SU-DHL-6 (cell line): ENCODE measurements around the gene AFF3.

Experiments used
- EZH2phosphoT487 ChIP-seq: fragments of 200-600 bp; sonication (generic), shearing (Covaris generic); conservative IDR thresholded peaks from 2 replicates; pipeline ENCODE4 v1.6.1; 2018; ENCODE audit warnings: mild to moderate bottlenecking, antibody characterized with exemption, low read length, moderate library complexity, mixed read lengths
- TF ChIP-seq, protein P1 (sequence below): fragments of 200-600 bp; sonication (generic); IDR thresholded peaks from one replicate; pipeline ENCODE4 v1.5.1; 2017; ENCODE audit warnings: antibody characterized with exemption, mild to moderate bottlenecking, low read length, moderate library complexity; ENCODE audit not compliant: insufficient read depth, poor library complexity, severe bottlenecking

DNA sequence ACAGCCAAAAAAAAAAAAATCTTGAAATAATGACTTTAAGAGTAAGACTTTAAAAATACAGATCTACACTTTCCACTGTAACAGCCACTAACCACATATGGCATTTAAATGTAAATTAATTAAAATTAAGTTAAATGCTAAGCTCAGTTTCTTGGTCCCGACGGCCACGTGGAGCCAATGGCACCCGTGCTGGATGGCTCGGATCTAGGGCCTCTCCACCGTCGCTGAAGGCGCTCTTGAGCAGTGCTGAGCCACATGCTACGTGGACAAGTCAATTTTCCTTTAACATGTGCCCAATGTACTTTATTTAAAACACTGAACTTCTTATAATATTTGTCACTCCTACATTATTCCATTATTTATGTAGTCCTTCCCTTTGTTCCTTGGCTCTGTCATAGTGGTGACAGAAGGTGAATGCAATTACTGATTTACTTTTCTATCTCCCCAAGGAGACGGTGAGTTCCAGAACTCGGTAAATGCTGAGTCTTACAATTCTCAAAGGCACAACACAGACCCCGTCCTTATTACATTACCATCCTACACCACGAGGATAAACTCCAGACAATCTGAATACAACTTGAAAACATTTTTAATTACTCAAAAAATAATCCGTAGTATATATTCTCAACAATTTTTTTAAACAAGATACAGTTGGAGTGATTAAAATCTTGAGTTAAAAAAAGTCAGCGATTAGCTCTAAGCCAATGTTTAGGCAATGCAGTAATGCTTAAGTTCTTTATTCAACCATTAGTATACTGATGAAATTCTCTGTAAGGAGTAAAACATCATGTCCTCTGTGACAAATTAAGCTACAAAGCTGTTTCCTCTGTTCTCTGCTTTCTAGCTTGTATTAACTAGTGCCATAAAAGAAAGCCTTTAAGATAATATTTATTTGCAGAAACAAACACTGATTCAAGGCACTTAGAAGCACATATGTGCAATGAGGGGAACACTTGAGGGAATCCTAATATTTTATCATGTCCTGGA is 95.1 kb downstream of the AFF3 start:
- TF ChIP-seq, protein P1, sequence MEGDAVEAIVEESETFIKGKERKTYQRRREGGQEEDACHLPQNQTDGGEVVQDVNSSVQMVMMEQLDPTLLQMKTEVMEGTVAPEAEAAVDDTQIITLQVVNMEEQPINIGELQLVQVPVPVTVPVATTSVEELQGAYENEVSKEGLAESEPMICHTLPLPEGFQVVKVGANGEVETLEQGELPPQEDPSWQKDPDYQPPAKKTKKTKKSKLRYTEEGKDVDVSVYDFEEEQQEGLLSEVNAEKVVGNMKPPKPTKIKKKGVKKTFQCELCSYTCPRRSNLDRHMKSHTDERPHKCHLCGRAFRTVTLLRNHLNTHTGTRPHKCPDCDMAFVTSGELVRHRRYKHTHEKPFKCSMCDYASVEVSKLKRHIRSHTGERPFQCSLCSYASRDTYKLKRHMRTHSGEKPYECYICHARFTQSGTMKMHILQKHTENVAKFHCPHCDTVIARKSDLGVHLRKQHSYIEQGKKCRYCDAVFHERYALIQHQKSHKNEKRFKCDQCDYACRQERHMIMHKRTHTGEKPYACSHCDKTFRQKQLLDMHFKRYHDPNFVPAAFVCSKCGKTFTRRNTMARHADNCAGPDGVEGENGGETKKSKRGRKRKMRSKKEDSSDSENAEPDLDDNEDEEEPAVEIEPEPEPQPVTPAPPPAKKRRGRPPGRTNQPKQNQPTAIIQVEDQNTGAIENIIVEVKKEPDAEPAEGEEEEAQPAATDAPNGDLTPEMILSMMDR, result no peak
- TF ChIP-seq EZH2phosphoT487, result no peak
